ENCODE measurements around the gene MRPL18.
"Not testable (repeated sequence)": the region's sequence is repeated elsewhere in the genome, so short reads cannot be mapped to it uniquely, and the experiment has no call there.

Gene MRPL18

DNA sequence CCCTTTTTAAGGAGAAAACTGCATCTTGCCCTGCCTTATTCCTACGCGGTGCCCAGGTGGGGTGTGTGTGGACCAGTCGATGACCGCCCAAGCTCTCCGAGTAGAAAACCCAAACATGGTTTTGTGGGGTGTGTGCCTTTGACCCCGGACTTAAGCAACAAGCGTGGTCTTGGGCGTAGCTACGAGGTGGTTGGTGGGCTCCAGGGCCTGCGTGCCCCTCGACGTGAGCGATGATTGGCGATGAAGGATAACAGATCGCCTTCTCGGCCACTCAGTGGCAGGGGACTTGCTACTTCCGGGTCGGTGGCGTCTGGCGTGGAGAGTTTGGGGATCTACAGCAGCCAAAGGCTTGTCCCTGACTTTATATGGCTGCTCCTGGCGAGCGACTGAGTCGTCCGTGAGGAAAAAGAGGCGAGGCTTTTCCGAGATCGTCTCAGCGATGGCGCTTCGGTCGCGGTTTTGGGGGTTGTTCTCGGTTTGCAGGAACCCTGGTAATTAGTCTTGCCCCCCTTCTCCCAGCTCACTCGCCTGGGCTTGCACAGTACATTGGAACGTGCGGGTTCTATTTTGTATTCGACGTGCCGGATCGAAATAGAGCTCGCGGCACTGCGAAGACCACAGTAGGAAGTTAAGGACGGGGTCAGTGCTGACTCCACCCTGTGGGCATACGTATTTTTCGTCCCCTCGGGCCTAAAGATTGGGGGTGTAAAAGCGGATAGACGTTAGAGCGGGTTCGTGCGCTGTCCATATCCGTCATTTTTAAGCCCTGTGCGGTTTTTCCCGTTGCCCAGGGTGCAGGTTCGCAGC is at the start of gene MRPL18:
Gene MRPL18, plus strand, starts transcription at position 319 of the 807 bp plus-strand sequence. Its CDS starts 121 bp downstream, at position 440.
- DNase-seq: peak; percentile 99

DNA sequence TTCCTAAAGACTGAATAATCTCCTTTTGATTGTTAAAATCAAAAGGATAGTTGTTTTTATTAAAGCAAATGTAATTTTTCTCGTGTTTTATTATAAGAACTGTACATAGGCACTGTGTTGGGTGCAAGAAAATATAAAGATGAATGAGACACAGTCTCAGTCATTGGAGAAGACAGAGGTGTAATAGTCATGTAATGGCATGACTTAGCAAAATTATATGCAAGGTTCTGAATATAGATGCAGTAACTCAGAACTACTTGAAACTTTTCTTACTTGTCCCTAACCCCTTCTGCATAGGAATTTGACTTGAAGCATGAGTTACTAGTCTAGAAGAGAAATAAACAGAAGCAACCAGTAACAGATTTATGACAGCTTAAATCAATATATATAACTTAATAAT is 48.1 kb upstream of the MRPL18 start:
- DNase-seq: no peak

DNA sequence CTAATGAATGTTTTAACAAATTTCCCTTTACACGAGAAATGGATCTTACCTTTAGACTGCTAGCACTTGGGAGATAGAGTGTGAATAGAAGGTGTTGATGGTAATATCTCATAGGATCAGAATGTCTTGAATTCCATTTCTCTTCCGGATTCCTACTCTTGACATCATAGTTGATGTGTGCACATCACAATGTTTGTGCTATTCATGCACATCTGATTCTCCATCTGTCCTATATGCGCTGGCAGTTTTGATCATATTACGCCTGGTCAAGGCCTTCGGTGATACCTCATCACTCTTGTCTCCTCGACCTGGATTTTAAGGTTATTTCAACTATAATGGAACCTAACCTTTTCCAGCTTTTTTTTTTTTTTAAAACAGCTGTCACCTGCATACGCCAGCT is 45.2 kb upstream of the MRPL18 start:
- DNase-seq: no peak

DNA sequence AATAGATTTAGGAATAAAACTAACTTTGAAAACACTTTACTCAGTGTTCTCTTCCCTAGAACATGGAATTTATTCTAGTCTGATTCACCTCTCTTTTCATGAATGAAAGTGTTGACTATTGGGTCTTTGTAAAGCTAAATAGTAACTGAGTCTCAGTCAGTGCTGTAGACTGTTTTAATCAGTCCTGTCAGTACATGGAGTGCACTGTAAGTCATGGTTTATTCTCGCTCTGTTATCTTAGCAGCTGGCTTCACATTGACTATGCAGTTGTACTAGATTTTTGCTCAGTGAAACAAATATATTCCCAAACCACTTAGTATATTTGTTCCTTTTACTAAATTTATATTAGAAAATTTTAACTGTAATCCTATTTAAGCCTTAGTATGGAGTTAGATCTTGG is 43.5 kb upstream of the MRPL18 start:
- DNase-seq: no peak

DNA sequence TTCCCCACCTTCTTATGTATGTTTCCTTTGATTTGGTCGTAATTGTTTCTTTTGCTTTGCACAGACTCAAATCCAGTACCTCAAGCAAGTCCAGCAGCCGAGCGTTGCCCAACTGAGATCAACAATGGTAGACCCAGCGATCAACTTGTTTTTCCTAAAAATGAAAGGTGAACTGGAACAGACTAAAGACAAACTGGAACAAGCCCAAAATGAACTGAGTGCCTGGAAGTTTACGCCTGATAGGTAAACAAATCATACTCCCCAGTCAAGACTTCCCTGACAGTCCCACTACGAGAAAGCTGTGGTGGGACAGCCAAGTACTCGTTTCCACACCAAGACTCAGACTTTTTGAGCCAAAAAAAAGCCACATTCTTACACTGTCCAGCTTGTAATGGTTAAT is 42.1 kb upstream of the MRPL18 start:
- DNase-seq: not testable (repeated sequence)

DNA sequence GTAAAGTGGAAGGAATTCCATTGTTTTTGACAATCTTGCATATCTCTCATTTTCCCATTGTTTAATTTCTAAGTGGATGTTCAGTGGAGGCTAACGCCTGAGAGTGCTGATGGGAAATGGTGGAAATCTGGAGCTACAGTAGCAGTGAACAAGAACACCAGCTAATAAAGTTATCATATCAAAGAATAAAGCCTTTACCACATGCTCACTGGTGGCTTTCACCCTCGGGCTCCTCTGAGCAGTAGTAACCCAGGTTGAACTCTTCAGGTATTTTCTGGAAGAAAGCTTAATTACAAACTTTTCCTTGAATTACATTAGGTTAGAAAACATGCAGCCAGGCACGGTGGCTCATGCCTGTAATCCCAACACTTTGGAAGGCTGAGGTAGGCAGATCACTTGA is 38.8 kb upstream of the MRPL18 start:
- no peak for DNase-seq

DNA sequence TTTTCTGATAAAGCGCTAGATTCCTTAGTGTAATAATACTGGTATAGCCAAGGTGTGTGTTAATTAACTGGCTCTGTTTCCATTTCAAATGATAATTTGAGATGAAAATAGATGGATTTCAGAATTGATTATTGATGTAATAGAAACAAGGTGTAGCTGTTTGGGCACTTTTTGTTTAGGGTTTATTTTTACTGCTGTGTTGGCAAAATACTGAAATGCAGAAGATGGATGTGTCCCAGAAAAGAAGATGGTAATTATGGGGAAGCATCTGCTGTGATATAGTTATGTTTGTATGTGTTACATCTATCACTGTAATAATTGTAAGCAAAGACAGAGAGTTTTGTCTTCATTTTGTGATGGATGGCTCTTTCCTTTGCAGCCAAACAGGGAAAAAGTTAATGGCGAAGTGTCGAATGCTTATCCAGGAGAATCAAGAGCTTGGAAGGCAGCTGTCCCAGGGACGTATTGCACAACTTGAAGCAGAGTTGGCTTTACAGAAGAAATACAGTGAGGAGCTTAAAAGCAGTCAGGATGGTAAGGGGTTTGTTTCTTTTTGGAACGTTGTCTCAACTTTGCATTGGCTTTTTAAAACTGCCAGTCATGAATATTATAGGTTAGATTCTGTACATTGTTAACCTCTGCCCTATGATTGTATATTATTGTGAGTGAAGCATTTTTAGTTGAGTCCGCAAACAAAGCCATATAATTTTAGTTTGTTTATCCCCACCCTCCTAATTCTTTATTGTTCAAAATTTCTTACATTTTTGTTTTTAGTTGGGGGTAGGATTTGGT is 37.0 kb upstream of the MRPL18 start:
- DNase-seq: no peak

DNA sequence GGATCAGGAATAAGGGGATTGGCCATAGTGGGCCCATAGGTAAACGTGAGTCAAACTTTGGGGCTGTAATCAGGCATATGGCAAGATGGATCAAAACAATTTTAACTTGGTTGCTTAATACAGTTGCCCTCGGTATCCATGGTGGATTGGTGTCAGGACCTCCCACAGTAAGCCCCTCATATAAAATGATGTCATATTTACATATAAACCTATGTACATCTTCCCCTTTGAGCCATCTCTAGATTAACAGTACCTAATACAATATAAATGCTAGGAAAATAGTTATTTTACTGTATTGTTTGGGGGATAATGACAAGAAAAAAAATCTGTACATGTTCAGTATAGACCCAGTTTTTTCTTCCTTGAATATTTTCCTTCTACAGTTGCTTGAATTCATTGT is 35.9 kb upstream of the MRPL18 start:
- no peak for DNase-seq

DNA sequence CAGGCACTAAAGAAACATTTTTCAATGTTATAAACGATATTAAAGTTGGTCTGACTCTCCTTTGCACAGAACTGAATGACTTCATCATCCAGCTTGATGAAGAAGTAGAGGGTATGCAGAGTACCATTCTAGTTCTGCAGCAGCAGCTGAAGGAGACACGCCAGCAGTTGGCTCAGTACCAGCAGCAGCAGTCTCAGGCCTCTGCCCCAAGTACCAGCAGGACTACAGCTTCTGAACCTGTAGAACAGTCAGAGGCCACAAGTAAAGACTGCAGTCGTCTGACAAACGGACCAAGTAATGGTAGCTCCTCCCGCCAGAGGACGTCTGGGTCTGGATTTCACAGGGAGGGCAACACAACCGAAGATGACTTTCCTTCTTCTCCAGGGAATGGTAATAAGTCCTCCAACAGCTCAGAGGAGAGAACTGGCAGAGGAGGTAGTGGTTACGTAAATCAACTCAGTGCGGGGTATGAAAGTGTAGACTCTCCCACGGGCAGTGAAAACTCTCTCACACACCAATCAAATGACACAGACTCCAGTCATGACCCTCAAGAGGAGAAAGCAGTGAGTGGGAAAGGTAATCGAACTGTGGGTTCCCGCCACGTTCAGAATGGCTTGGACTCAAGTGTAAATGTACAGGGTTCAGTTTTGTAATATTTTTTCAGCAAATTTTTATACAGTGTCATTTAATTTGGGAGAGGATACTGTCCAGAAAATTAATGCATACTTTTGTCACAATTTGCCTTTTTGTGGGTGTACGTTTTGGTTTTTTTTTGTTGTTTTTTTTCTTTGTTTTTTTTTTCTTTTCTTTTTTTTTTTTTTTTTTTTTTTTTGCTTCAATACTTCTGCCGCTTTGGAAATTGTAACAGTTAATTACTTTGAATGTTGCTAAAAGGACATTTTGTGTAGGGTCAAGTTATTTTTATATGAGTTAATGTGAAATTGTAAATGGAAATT is 35.0 kb upstream of the MRPL18 start:
- DNase-seq: no peak

DNA sequence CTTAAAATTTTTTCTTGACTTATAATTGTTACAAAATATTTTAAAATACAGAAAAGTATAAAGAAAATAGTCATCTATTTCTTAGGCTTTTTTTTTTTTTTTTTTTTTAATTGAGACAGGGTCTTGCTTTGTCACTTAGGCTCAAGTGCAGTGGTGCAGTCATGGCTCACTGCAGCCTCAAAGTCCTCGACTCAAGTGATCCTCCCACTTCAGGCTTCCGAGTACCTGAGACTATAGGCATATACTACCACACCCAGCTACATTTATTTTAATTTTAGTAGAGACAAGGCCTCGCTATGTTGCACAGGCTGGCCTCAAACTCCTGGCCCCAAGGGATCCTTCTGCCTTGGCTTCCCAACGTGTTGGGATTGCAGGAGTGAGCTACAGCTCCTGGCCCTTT is 33.8 kb upstream of the MRPL18 start:
- DNase-seq: no peak

DNA sequence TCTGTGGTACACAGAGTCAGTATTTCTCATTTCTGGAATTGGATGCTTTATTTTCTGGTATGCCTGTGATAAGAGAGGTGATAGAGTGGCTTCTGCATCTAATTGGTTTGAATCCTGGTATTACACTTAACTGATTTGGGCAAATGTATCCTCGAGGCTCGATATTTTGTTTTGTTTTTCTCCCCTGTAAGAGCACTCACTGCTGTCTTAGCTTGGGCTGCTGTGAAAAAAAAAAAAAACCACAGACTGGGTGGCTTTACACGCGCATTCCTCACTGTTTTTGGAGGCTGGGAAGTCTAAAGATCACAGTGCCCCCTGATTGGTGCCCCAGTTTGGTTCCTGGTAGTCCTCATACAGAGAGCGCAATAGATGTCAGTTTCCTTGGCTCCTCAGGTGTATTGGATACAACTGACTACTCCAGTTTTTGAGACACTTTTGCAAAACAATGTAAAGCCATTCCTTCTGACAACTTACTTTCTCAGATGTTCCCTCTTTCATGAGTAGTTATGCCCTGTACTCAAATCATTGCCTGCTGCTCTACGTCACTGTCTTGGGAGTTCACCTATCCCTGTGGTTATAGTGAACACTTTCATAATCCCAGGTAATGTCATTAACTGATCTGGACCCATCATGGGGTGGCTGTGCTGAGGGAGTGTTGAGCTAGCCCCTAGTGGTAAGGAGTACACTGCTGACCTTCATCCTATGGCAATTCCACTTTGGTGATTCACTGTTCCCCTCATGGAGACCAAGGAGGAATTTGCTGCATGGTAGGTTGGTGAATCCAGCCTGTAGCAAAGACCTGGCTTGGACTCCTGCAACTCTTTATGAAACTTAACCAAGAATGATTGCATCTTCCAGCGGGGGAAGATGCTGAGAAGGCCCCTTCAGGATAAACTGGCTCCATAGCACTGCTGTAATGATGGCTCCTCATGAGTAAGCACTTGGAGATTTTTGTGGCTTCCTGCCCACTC is 32.0 kb upstream of the MRPL18 start:
- DNase-seq: peak; percentile 79

DNA sequence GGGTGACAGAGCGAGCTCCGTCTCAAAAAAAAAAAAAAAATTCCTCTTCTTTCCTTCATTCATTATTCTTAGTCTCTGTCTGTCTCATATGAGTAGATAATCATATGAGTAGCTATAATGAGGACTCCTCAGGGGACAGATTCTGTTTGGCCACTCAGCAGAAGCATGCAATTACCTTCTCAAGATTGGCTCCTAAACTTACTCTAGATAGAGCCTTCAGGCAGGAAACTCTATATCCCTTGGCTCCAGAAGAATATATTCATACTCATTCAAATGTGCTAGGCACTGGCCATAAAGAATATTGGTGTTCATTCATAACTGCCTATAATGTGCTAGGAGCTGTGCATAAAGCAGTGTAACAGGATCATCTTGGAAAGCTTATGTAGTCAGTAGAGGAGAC is 30.6 kb upstream of the MRPL18 start:
- DNase-seq: no peak

DNA sequence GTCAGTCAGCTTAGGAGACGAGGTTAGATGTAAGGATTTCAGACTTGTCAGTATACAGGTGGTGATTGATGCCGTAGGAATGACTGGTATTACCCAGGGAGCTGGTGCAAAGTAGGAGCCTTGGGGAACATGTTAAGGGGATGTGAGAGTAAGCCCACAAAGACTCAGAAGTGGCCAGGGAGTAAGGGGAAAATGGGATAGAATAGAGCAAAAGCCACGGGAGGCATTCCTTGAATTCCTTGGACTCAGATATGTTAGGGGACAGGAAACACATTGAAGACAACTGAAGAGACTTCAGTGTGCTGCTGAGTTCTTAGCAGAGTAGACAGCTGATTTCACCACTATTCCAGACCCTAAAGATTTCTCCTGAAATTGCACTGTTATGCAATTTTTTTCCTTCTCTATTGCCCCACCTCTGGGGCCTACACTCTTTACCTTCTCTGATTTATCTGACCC is 29.6 kb upstream of the MRPL18 start:
- peak; percentile 93 for DNase-seq

DNA sequence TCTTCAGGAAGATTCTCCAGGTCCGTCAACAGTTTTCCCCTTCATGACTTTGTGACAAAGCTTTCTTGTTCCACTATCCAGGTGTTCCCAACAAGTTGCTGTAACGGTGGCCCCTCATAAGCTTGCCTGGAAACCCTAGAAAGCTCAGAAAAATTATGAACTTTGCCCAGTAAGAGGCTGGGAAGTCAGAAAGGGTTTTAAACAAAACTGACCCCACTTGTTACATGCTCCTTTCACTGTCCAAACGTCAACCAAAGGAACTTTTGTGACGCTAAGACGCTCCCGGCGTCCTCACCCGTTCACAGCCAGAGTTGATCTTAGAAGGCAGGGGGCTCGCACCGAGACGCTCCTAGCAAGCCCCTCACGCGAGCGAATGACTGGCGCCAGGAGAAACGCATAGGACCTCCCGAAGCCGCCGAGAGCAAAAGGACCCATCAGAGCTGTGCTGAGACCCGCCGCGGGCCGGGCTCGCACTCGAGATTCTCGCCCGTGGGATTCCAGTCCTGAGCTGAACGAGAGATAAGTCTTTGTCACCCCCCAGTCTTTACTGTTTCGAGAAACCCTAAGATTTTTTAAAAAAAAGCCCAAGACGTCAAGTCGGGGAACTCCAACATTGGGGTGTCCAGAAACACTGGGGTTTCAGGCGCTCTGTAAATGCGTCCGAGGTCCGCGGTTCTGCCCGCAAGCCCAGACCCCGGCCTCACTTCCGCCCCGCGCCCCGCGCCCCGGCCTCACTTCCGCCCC is 29.0 kb upstream of the MRPL18 start:
- no peak for DNase-seq

DNA sequence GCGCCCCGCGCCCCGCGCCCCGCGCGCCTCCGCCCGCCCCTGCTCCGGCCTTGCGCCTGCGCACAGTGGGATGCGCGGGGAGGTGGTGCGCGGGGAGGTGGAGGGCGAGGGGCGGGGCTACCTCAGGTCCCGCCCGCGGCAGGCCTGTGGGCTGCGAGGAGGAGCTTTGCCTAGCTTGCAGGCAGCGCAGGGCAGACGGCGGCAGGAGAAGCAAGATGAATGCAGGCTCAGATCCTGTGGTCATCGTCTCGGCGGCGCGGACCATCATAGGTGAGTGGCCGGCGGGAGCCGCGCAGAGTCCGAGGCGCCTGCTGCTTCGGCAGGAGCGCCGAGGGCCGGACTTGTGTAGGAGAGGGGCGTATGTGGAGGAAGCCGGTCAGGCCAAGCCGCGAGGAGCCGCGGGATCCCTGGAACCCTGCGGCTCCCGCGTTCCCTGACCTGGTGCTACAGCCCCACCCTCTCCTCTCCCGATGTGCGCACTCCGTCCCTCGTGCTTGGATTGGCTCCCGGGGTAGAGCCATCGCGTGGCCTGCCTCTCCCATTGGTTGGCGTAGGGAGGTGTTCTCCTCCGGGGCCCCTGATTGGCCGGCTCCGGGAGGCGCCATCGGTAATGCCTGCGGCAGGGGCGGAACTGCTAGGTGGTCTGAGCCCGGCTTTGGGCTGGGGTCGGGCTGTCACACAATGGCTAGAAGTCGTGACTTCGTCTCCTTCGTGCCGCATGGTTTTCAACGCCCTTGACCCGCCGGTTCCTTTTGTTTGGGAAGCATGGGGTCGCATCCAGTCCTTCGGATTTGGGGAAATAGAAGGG is 28.2 kb upstream of the MRPL18 start, which contains the start of gene ACAT2:
Gene ACAT2, plus strand, starts transcription at position 173 of the 808 bp plus-strand sequence. Its CDS starts 43 bp downstream, at position 216.
- DNase-seq: peak; percentile 98

DNA sequence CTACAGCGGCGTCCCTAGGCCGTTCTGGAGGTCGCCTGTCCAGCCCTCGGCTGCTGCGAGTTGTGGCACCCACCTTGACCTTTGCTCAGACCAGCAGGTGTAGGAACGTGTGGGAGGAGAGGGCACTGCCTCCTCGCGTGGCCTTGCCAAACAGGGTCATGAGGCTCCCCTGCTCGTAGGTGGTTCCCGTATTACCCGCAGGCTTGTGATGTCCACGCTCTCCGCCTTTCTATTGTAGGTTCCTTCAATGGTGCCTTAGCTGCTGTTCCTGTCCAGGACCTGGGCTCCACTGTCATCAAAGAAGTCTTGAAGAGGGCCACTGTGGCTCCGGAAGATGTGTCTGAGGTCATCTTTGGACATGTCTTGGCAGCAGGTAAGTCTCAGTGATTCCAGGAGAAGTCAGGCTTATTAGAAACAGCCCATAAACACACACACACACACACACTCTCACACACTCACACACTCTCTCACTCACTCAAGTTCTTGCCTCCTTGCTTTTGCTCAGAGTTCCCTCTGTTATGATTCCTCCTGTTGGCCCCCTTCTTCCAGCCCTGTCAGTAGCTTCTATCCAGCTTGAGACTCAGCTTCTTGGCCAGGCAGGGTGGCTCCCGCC is 27.5 kb upstream of the MRPL18 start:
- no peak for DNase-seq

DNA sequence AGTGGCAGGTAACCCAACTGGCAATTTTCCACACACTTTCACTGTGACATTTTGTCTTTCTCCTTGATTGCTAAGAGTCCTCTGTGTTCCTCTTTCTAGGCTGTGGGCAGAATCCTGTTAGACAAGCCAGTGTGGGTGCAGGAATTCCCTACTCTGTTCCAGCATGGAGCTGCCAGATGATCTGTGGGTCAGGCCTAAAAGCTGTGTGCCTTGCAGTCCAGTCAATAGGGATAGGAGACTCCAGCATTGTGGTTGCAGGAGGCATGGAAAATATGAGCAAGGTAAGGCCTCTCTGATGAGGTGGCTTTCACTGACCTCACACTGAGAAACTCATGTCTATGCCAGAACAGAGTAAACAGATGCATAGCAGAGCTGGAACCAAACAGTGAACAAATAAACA is 23.4 kb upstream of the MRPL18 start:
- no peak for DNase-seq

DNA sequence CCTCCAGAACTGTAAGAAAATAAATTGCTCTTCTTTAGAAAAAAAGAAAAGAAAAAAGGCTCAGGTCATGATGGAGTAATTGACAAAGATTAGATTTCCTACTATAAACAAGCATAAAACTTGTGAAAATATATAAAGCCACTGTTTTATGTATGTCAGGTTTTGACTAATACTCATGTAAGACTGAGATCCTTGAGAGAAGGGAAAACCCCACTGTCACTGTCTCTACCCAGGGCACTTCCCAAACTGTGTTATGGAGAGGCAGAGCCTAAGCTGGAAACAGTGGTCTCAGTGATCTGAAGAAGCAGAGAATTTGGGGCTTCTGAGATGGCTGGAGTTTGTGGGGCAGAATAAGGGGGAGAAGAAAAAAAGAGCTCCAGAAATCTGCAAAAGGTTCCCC is 20.8 kb upstream of the MRPL18 start:
- no peak for DNase-seq

DNA sequence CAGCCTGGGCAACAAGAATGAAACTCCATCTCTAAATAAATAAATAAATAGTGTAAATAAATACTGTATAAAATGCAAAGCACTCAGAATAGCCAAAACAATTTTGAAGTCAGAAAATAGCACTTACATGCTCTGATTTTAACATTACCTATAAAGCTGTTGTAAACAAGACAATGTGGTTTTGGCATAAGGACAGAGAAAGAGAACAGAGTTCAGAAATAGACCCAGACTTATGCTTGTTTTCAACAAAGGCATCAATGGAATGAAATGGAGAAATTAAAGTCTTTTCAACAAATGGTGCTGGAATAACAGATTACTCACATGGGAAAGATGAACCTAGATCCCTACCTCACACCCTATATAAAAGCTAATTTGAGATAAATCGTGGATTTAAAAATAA is 18.1 kb upstream of the MRPL18 start:
- no peak for DNase-seq
